Pancreas (tissue), 10 donors: ENCODE results near the gene CFAP47. TPM values are rescaled to one million over a fixed set of nuclear protein-coding genes. Genes with fewer than 3 reads are reported as not detected.
"Not testable (repeated sequence)": the region's sequence is repeated elsewhere in the genome, so short reads cannot be mapped to it uniquely, and the experiment has no call there.

ENCODE experiments used
- ATAC-seq, 4 donors: fragments of 200-7000 bp; cut with Tn5 transposase; one replicate each; pipeline versions ENCODE4 v1.8.0 to v1.9.1; 2020; ENCODE audit warnings: mild to moderate bottlenecking in 4 of 4, moderate library complexity in 4 of 4
- DNase-seq, 6 donors: peaks; one replicate each; pipeline ENCODE4 v3.0.0-alpha.2; 2020
- FAIRE-seq: peaks from 2 replicates; lab custom pipeline; 2012; peaks lifted over from hg19 to GRCh38; lab: Jason Lieb, UNC
- H3K27ac ChIP-seq, 4 donors: fragments of 200-600 bp; sonication (generic); 1 replicate in 3 of 4; 2 replicates in 1 of 4; pipeline versions ENCODE4 v1.5.0 to v1.8.0; 2020
- H3K27me3 ChIP-seq, 4 donors: fragments of 200-600 bp; one replicate each; pipeline ENCODE4 v1.8.0; 2021
- H3K36me3 ChIP-seq, 3 donors: fragments of 200-600 bp; sonication (generic) in 1 of 3; one replicate each; pipeline versions ENCODE4 v1.5.0 to v1.8.0; 2020 to 2021
- H3K4me1 ChIP-seq, 3 donors: fragments of 200-600 bp; one replicate each; pipeline ENCODE4 v1.8.0; 2021
- H3K4me3 ChIP-seq, 4 donors: fragments of 200-600 bp; sonication (generic) in 2 of 4; one replicate each; pipeline versions ENCODE4 v1.5.0 to v1.8.0; 2020 to 2021
- H3K9me3 ChIP-seq, 4 donors: fragments of 200-600 bp; one replicate each; pipeline ENCODE4 v1.8.0; 2021
- WGBS, 2 donors: extraction: QIAGEN DNeasy Blood & Tissue Kit; methylation state at CpG; one replicate each; pipeline ENCODE4 v1.1.7; 2013; 5-methylcytosine and 5-hydroxymethylcytosine counted together
- intact Hi-C, 3 donors: fragments of 100-400 bp; cut with DNase I; formaldehyde crosslinking; loops; one replicate each; pipeline versions ENCODE4 v1.11.1 to v1.14.2; 2022
- polyA plus RNA-seq, 2 donors: library from polyadenylated mRNA; stranded (reverse); fragments of 200-250 nt; gene quantifications; one replicate each; pipeline ENCODE4 v1.2.3, GENCODE V29; 2013
- total RNA-seq, 6 donors: library from RNA; stranded (reverse); fragmentation: NEBNext Ultra II Directional in 4 of 6; extraction: Animal tissue kit (Norgen Biotek cat#: 25700) in 4 of 6; gene quantifications; one replicate each; pipeline versions ENCODE4 v1.2.1 to v1.2.4, GENCODE V29; 2021 to 2023
- TF ChIP-seq, protein P1 (sequence below), 4 donors: fragments of 200-600 bp; sonication (generic) in 3 of 4; IDR thresholded peaks; one replicate each; pipeline versions ENCODE4 v1.5.0 to v1.8.0; 2021; ENCODE audit warnings: antibody characterized with exemption in 4 of 4
- donor health status: healthy with polysubstance abuse.
- donor health status: DM: no; HTN: no; CAD: no; lungs with moderate emphysema.
- donor health status: DM: no; HTN: no; CAD: no.
- donor health status: control.
- donor health status: control.
- donor health status: Bipolar disorder and iron deficiency.
- donor health status: DM: yes; HTN: yes; CAD: no.
- donor health status: DM: no; HTN: no; CAD: no.
- donor health status: DM: no; HTN: no; CAD: no.
- donor health status: DM: yes; HTN: yes; CAD: no.

CFAP47 gene
- total and polyA plus RNA-seq, 8 donors, result 0.04 to 0.09 (median 0.08) TPM; not detected in 4

- no peak overlapping the region for H3K27ac ChIP-seq
- H3K4me3 ChIP-seq, result no peak overlapping the region
- no peaks in the 10 kb centered on the region for H3K36me3 ChIP-seq
- H3K4me1 ChIP-seq, result no peaks in the 10 kb centered on the region
- FAIRE-seq, result peak; percentile 78
- no peaks in the 10 kb centered on the region for H3K9me3 ChIP-seq
- TF ChIP-seq, protein P1, sequence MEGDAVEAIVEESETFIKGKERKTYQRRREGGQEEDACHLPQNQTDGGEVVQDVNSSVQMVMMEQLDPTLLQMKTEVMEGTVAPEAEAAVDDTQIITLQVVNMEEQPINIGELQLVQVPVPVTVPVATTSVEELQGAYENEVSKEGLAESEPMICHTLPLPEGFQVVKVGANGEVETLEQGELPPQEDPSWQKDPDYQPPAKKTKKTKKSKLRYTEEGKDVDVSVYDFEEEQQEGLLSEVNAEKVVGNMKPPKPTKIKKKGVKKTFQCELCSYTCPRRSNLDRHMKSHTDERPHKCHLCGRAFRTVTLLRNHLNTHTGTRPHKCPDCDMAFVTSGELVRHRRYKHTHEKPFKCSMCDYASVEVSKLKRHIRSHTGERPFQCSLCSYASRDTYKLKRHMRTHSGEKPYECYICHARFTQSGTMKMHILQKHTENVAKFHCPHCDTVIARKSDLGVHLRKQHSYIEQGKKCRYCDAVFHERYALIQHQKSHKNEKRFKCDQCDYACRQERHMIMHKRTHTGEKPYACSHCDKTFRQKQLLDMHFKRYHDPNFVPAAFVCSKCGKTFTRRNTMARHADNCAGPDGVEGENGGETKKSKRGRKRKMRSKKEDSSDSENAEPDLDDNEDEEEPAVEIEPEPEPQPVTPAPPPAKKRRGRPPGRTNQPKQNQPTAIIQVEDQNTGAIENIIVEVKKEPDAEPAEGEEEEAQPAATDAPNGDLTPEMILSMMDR (IDR thresholded peaks at IDR 0.05), result no peak
- intact Hi-C loops, result loop anchor here in 1 of 3 donors (10.0 kb wide), 1 partner anchor 62 kb away; no protein-coding TSS in a partner anchor
- no peak for DNase-seq
- 27 to 29% methylated on average over 5 of the region's 5 CpGs for WGBS, 2 donors
- ATAC-seq, result no peak
- peaks cover 0 to 11% (median 0%) of the 10 kb centered on the region in 4 donors for H3K27me3 ChIP-seq
Observed at GRCh38 chrX:36007207-36007606, 87.7 kb downstream of the CFAP47 start.

- intact Hi-C loops, result no loop called here
- ATAC-seq, result peak; percentile 80 to 99 (median 96)
- H3K9me3 ChIP-seq, result no peaks in the 10 kb centered on the region
- H3K4me3 ChIP-seq, result no peak overlapping the region
- no peaks in the 10 kb centered on the region for H3K27me3 ChIP-seq
- peaks cover 3 to 13% (median 9%) of the 10 kb centered on the region in 3 donors for H3K4me1 ChIP-seq
- WGBS, 2 donors, result 9 to 11% methylated on average over 7 of the region's 7 CpGs
- no peak for FAIRE-seq
- peak in 3 of 6 donors; percentile 15 to 70 (median 41) for DNase-seq
- TF ChIP-seq, protein P1 (IDR thresholded peaks at IDR 0.05), result no peak
- no peaks in the 10 kb centered on the region for H3K36me3 ChIP-seq
- H3K27ac ChIP-seq, result no peak overlapping the region
Observed at GRCh38 chrX:36019125-36019524, 99.6 kb downstream of the CFAP47 start.

DNA sequence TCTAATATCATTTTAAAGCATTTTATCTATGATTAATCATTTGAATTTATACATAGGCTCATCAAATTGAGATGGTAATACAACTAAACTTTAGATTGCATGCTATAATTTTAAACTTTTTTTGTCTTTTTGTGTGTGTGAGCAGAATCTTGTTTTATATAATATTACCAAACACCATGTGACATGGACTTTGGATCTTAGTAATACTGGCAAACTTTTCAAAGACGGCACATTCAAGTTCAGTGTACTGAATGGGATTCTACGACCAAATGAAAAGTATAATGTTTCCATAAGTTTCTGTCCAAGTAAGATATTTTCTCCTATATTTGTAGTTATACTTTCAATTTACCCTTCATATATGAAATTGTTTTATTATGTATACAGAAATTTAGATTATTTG, 116.0 kb downstream of the CFAP47 start:
- Histone ChIP-seq H3K36me3 (no peaks in the 10 kb centered on the region), H3K9me3 (no peaks in the 10 kb centered on the region), H3K4me1 (no peaks in the 10 kb centered on the region), H3K27ac (no peak overlapping the region), H3K4me3 (no peak overlapping the region), H3K27me3 (no peaks in the 10 kb centered on the region)
- intact Hi-C loops, result no loop called here
- WGBS, 2 donors, result 31 to 48% methylated on average over 2 of the region's 2 CpGs
- ATAC-seq, result peak in 1 of 4 donors; percentile 36
- TF ChIP-seq, protein P1 (IDR thresholded peaks at IDR 0.05), result no peak
- no peak for FAIRE-seq
- DNase-seq, result no peak

DNA sequence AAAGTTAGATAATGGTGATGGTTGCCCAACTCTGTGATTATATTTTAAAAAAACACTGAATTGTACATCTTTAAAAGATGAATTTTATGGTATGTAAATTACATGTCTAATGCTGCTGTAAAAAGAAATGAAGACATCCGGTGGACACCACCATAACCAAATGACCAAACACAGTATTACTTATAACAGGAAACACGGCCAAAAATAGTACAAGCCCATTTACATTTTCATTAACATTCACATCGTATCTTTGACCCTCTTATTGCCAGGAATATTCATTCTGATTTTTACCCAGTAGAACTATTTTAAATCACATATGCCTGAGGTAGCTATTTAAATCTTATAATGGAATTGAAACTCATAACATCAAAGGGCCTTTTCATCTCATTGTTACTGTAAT, 143.2 kb downstream of the CFAP47 start:
- DNase-seq (no peak), FAIRE-seq (peak; percentile 65), ATAC-seq (no peak)
- peaks cover 0 to 3% (median 0%) of the 10 kb centered on the region in 4 donors for H3K27me3 ChIP-seq
- no peaks in the 10 kb centered on the region for H3K4me1 ChIP-seq
- H3K27ac ChIP-seq, result no peak overlapping the region
- H3K9me3 ChIP-seq, result no peaks in the 10 kb centered on the region
- intact Hi-C loops, result no loop called here
- H3K4me3 ChIP-seq, result no peak overlapping the region
- WGBS, 2 donors, result 80 to 88% methylated on average over 3 of the region's 3 CpGs
- TF ChIP-seq, protein P1 (IDR thresholded peaks at IDR 0.05), result no peak
- no peaks in the 10 kb centered on the region for H3K36me3 ChIP-seq

DNA sequence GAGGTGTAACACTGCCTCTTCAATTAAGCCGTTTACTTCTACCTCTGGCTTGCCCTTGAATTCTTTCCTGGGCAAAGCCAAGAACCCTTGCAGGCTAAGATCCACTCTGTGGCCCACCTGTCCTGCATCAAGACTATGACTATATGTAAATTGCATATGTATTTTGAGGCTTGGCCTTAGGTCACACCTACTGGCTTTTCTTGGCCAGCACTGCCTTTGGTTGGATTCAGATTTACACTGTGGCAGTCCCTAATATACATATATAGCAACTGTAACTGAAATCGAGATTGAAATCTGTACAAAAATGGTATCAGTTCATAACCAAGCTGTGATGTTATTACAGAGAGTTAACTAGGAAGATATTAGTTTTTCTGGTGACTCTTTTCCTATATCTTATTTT, 151.5 kb downstream of the CFAP47 start:
- DNase-seq (no peak), ATAC-seq (no peak), FAIRE-seq (no peak)
- no peaks in the 10 kb centered on the region for H3K36me3 ChIP-seq
- intact Hi-C loops, result no loop called here
- H3K27me3 ChIP-seq, result peaks cover 0 to 7% (median 0%) of the 10 kb centered on the region in 4 donors
- no peak overlapping the region for H3K4me3 ChIP-seq
- no peaks in the 10 kb centered on the region for H3K4me1 ChIP-seq
- no peaks in the 10 kb centered on the region for H3K9me3 ChIP-seq
- TF ChIP-seq, protein P1 (IDR thresholded peaks at IDR 0.05), result no peak
- H3K27ac ChIP-seq, result no peak overlapping the region
- 59 to 81% methylated on average over 2 of the region's 2 CpGs for WGBS, 2 donors

DNA sequence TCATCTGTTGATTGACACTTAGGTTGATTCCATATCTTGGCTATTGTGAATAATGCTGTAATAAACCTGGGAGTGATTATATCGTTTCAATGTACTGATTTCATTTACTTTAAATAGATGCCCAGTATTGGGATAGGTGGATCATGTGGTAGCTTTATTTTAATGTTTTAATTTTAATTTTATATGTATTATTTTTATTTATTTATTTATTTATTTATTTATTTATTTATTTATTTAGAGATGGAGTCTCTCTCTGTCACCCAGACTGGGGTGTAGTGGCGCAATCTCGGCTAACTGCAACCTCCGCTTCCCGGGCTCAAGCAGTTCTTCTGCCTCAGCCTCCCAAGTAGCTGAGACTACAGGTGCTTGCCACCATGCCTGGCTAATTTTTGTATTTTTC, 155.5 kb downstream of the CFAP47 start:
- H3K4me3 ChIP-seq, H3K27me3 ChIP-seq, H3K27ac ChIP-seq, H3K4me1 ChIP-seq, DNase-seq, intact Hi-C loops, ATAC-seq, H3K36me3 ChIP-seq, H3K9me3 ChIP-seq: not testable (repeated sequence)
- peak; percentile 61 for FAIRE-seq
- WGBS, 2 donors, result 94 to 98% methylated on average over 5 of the region's 5 CpGs
